ENCODE results near the gene CERK. TPM values are rescaled to one million over a fixed set of nuclear protein-coding genes. Genes with fewer than 3 reads are reported as not detected.

Gene CERK
- polyA plus RNA-seq, 3 donors, result 48.6 to 51.4 (median 50.7) TPM

DNA sequence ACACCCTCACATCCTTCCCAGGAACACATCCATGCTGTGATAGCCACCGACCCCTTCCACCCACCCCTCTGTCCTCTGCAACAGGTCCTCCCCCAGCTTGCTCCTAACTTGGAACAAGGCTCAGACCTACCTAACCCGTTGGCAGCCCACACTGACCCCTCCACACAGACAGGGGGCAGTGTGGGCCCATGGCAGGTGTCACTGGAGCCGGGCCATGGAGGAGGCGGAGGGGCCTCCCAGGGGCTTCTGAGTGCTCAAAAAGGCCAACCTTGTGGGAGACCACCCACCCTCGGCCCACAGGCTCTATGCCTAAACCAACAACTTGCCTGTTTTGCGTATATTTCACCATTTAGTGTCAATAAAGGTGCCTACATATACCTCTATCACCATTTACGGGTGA is 57.0 kb downstream of the CERK start:
- DNase-seq (ENCODE audit: low read depth in 3 of 3, low spot score in 2 of 3), result no peak

DNA sequence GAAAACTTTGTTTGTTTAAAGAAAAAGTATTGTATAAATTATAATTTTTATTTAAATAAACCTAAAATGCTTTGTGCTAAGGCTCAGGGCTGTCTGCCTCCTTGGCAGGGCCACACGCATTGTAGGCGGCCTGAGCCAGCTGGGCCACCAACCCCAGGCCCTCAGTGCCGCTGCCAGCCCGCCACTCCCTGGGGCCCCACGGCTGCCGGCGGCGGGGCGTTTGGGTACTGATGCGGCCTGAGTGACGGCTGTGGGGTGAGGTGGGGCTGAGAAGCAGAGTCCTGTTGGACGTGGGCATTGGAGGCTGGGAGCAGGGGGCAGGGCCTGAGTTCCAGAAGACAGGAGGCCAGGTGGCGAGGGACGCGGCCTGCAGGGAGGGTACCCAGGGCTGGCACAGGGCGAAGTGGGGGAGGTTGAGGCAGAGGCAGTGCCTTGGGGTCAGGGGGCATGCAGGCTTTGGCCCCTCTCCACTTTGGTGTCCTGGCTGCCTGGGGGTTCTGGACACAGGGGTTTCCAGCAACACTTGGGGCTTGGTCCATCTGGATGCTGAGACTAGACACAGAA is 58.3 kb downstream of the CERK start:
- no peak for DNase-seq (ENCODE audit: low read depth in 3 of 3, low spot score in 2 of 3)

DNA sequence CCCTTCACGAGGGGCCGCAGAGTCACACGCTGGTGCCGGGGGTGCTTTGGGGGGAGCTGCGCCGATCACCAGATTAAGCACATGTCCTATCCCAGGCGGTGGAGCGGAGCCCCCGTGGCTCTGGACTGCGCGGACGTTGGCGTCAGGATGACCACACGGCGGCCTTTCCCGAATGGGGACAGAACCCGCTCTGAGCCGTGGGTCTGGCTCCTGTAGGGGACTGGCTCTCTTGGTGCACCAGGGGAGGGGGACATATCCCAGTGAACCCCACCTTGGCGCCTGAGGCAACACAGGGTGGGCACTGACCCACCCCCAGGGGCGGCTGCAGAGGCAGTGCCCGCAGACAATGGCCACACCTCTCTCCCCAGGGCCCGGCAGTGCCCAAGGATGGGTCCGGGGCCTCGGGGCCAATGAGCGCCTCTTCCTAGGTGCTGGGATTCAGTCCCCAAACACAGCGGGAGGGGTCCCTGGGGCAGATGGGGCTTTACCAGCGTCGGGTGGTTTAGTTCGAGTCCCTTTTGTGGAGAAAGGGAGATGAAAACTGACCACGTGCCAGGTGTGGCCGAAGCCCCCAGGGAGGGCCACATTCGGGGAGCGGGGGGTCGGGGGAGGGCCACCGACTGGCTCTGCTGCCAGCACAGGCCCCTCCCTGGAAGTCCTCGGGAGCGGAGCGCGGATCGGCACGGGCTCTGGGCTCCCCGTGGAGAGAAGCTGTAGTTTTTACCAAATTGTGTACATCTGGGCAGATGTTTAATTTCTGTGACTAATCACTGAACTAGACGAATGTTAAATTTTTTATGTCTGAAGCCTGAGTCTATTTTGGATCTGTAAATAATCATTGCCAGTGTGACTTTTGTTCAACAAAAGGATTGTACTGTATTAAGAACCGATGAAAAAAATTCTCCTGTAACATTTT is 59.0 kb downstream of the CERK start:
- no peak for DNase-seq (ENCODE audit: low read depth in 3 of 3, low spot score in 2 of 3)

DNA sequence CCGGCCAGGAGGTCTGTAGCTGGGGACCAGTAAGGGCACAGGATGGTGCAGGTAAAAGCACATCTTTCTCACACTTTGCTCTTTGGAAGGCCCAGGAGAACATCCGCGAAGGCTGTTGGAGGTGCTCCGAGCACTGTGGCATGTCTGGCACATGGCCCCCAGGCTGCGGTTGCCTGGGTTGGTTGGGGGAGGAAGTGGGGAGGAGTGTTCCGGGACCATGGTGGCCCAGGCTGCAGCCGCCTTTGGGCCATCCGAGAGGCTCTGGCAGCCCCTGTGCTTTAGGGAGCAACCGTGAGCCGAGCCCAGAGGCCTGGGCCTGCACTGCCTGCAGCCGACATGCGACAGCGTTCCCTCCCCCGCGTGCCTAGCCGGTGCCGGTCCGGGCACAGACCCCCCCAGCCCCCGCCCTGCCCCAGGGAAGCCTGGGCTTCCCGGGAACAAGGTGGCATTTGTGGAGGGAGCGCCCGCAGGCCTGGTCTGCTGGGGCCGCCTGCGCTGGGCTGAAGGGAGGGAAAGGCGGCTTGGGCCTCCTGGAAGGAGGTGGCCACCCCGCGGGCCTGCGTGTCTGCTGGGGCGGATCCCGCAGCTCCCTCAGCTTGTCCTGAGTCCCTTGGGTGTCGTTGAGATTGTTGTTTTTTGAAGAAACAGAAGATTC is 59.9 kb downstream of the CERK start:
- DNase-seq (ENCODE audit: low read depth in 3 of 3, low spot score in 2 of 3), result no peak

DNA sequence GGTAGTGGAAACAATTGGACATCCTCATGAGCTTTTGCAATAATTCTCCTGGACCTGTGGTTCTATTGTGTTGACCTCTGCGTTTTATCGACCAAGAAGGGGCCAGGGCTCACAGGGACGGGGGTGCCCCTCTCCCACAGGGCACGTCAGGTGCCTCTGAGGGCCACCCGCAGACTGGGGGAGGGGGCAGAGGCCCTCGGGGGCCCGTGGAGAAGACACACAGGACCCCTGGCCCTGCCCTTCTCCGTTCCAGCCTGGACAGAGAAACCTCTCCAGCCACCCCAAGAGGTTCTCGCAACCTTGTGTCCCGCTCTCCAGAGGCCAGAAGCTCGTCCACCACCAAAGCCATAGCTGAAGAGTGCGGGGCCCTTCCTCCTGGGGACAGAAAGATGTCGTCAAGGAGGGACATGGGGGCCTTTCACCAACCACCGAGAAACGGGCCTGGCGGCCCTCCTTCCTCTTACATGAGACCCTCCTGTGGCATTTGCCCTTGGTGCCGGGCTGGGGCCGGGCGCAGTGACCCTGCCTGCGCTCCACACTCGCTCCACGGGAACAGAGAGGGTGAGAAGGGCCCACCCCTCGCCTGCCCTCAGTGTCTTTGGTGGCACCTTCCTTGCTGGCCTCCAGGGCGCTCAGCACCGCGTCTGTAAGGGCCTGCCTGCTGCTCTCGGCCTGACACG is 60.6 kb downstream of the CERK start:
- DNase-seq (ENCODE audit: low read depth in 3 of 3, low spot score in 2 of 3), result no peak

DNA sequence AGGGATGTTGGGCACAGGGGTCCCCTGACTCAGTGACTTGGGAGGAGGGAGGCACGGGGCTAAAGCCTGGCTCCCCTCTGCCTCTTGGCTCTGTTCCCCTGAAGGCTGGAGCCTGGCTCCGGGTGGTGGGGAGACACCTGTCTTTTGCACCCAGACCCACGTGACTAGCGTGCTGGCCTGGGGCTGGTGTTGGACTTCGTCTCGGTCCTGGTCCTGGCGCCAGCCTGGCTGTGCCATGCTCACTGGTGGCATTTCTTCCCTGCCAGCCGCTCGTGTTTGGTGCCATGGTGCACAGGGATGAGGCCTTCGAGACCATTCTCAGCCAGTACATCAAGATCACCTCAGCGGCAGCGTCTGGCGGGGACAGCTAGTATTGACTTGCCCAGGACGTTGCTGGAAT is 61.2 kb downstream of the CERK start:
- DNase-seq (ENCODE audit: low read depth in 3 of 3, low spot score in 2 of 3), result no peak

DNA sequence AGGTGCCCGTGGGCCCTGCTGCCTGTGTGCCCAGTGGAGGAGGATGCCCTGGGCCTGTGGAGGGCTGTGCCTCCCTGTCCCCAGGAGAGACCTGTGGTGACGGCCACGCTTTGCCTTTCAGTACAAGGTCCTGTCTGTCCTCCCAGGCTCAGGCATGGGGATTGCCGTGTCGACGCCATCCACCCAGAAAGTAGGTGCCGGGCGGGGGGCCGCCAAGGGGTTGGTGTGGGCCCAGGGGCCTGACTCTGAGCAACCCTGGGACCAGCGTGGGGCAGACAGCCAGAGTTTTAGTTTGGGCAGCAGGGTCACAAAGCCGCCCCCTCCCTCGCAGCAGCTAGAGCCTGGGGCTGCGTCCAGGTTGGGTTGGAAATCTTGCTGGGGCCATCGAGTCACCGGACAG is 61.6 kb downstream of the CERK start:
- no peak for DNase-seq (ENCODE audit: low read depth in 3 of 3, low spot score in 2 of 3)

DNA sequence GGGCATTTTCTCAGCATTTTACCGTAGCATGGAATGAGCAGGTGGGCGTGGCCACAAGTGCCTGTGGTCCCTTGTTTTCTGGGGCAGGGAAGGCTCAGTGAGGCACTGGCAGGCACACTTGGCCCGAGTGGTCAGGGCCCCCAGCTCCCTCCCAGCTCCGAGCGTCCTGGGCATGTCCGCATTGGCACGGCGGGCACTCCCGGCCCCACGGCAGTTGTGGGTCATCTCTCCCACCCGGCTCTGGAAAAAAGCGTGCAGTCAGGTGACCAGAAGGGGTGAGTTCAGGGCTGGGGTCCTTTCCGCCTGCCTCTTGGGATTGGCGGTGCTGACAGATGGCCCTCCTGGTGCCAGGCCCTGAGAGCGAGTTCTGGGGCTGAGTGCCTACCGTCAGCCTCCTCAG is 62.1 kb downstream of the CERK start:
- DNase-seq (ENCODE audit: low read depth in 3 of 3, low spot score in 2 of 3), result no peak

DNA sequence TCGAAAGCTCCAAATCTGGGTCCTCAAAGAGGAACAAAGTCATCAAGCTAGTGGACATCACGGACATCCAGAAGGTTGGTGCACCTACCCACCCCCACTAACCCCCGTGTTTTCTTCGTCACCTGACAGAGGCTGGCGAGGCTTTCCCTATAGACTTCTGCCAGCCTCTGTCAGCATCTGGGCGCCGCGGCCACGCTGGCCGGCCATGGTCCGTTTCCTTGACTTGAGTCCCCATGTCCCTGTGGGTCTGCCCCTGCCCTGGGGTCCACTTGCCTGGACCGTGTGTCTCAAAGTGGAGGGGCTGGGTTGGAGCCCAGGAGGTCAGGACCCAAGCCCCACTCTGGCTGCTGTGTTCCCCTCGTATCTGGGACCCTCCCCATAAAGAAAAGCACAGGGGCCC is 62.6 kb downstream of the CERK start:
- no peak for DNase-seq (ENCODE audit: low read depth in 3 of 3, low spot score in 2 of 3)

DNA sequence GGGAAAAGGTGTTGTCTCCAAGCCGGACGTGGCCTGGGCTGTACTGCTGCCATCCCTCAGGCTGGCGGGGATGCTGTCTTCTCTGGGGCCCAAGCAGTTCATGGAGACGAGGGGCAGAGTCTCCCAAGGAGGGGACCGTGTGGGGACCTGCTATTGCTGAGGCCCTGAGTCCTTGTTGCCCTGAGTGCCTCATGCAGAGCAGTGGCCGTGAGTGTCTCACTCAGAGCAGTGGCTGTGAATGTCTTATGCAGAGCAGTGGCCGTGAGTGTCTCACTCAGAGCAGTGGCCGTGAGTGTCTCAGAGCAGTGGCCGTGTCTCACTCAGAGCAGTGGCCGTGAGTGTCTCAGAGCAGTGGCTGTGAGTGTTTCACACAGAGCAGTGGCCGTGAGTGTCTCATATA is 63.1 kb downstream of the CERK start:
- no peak for DNase-seq (ENCODE audit: low read depth in 3 of 3, low spot score in 2 of 3)

DNA sequence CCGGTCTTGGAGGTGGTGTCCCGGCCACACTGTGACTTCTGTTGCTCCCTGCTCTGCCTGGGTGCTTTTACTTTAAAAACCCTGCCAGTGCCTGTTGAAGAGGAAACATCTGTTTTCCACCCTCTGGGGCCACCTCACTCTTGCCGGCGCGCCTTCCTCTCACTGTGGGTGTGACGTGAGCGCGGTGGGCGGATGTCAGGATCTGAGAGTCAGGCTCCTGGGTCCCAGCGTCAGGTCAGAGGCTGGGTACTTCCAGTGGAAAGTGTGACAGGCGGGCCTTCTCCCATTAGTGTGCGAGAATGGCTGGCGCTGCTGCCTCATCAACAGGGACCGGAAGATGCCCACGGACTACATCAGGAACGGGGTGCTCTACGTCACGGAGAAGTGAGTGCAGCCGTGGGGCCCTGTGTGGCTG is 63.7 kb downstream of the CERK start:
- no peak for DNase-seq (ENCODE audit: low read depth in 3 of 3, low spot score in 2 of 3)

DNA sequence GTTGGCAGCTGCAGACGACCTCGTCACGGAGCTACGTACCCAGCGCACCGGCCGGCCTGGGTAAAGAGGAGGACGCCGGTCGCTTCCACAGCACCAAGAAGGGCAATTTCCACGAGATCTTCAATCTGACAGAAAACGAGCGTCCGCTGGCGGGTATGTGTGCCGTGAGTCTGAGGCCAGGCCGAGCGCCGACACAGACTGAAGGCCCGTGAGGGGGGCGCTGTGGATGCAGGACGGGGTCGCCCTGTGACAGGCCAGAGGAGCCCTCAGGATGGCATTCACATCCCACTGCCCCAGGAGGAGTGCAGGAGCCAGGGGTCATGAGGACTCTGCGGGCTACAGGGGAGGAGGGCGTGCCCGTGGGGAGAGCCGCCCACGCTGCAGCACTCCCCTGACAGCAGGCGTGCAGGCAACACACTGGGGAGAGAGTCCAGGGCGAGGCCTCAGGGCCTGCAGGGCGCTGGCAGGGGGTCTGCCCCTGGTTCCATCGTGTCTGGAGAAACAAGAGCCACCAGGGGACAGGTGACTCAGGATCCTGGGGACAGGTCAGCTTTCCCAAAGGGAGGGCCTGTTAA is 64.3 kb downstream of the CERK start:
- DNase-seq (ENCODE audit: low read depth in 3 of 3, low spot score in 2 of 3), result no peak

DNA sequence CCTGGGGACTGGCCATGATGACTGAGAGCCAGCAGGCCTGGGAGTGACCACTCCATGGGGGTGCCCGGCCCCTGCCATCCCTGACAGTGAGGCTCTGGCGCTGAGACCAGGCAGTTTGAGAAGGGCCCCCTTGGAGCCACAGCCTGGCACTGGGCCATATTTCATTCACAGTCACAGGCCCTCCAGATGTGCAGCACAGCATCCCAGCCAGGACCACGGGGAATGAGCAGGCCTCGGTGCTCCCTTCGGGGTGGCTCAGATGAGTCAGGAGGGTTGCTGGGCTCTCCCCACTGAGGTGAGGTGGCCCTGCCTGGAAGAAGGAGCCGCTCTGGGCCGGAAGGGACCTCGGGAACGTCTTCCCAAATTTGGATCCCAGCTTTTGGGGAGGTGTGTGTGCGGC is 64.8 kb downstream of the CERK start:
- DNase-seq (ENCODE audit: low read depth in 3 of 3, low spot score in 2 of 3), result no peak

DNA sequence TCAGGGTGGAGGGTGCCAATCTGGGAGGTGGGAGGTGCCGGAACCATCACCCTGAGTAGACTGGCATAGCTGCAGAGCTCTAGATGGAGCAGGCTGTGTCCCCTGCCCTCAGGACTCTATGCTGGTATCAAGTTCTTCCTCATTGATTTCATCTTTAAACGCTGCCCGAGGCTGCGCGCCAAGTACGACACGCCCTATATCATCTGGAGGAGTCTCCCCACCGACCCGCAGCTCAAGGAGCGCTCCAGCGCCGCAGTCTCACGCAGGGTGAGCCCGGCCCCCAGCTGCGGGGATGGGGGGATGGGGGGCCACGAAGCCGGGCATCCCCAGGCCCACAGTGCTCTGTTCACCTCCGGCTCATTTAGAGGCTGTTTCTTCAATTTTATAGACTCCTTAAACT is 65.3 kb downstream of the CERK start:
- no peak for DNase-seq (ENCODE audit: low read depth in 3 of 3, low spot score in 2 of 3)

DNA sequence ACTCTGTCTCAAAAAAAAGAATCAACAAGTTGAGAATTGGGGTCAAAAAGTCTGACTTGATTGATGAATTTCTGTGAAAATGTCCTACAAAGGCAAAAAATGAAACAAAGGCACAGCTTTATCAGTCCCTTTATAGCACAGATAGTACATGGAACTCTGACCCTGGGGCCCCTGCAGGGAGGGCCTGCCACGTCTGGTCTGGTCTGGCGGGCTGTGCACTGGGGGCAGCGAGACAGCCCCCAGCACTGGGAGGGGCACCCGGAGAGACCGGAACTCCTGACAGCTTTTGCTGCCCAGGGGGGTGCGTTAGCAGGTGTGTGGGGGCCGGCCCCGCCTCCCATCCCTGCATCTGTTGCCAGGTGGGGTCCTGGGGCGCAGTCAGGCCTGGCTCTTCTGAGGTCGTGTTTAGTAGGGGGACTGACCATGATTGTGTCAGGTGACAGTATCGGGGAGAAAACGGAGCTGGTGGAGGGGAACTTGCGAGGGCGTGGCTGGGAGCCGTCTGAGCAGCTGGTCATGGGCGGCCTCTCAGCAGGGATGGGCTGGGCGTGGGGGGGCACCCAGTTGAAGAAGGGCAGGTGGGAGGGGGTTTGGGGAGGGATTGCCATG is 66.1 kb downstream of the CERK start:
- no peak for DNase-seq (ENCODE audit: low read depth in 3 of 3, low spot score in 2 of 3)

DNA sequence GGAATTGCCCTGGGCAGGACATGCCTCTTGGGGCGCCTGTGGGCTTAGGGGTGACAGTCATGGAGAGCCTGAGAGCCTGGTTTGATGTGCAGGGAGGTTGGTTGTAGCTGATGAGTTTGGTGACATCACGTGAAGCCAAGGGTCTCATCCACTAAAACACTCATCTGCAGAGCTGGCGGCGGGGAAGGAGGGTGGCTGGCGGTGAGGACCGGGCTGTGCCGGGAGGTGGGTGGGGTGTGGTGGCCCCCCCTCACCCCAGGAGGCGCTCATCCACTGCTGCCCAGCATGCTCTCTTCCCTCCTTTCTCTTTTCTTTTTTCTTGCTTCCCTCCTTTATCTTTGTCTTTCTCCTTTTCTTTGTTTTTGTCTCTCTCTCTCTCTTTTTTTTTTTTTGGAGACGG is 68.9 kb downstream of the CERK start:
- no peak for DNase-seq (ENCODE audit: low read depth in 3 of 3, low spot score in 2 of 3)

DNA sequence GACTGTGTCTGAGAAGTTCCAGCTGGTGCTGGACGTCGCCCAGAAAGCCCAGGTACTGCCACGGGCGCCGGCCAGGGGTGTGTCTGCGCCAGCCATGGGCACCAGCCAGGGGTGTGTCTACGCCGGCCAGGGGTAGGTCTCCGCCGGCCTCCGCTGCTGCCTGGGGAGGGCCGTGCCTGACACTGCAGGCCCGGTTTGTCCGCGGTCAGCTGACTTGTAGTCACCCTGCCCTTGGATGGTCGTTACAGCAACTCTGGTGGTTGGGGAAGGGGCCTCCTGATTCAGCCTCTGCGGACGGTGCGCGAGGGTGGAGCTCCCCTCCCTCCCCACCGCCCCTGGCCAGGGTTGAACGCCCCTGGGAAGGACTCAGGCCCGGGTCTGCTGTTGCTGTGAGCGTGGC is 69.9 kb downstream of the CERK start:
- no peak for DNase-seq (ENCODE audit: low read depth in 3 of 3, low spot score in 2 of 3)

DNA sequence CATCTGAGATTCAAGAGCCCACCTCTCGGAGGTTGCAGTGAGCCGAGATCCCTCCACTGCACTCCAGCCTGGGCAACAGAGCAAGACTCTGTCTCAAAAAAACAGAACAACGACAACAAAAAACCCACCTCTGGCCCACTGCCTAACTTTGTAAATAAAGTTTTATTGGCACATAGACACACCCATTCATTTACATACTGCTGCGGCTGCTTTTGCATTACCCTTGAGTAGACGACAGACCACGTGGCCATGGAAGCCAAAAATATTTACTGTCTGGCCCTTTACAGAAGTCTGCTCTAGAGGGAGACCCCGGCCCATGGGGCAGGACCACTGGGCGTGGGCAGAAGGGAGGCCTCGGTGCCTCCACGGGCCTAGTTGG is 70.8 kb downstream of the CERK start:
- DNase-seq (ENCODE audit: low read depth in 3 of 3, low spot score in 2 of 3), result no peak

DNA sequence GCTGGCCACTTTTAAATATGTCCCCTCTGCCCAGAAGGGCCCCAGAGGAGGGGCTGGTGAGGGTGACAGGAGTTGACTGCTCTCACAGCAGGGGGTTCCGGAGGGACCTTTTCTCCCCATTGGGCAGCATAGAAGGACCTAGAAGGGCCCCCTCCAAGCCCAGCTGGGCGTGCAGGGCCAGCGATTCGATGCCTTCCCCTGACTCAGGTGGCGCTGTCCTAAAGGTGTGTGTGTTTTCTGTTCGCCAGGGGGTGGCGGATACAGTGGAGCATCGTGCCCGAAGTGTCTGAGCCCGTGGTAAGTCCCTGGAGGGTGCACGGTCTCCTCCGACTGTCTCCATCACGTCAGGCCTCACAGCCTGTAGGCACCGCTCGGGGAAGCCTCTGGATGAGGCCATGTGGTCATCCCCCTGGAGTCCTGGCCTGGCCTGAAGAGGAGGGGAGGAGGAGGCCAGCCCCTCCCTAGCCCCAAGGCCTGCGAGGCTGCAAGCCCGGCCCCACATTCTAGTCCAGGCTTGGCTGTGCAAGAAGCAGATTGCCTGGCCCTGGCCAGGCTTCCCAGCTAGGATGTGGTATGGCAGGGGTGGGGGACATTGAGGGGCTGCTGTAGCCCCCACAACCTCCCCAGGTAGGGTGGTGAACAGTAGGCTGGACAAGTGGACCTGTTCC is 71.3 kb downstream of the CERK start:
- no peak for DNase-seq (ENCODE audit: low read depth in 3 of 3, low spot score in 2 of 3)

DNA sequence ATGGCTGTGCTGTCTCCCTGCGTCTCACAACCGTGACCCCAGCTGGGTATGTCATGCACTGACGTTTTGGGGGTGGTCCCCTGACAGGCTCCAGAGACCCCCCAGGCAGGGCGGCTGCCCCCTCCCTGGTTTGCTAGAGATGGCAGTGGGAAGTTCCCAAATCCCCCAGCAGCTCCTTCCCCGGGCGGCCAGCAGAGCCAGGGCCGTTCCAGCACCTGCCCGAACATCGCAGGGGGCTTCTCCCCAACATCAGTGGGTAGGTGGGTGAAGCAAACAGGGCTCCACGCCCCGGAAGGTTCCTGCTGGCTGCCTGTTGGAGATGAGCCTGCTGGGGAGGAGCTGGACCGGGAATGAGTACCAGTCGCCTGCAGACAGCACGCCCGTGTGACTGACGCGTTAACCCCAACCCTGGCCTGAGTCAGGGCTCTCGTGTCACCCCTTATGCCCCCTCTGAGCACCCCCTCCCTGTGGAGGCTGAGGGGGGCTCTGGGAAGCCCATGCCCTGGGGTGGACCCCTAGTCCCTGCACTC is 72.2 kb downstream of the CERK start:
- no peak for DNase-seq (ENCODE audit: low read depth in 3 of 3, low spot score in 2 of 3)
